GM10266 (cell line): ENCODE measurements around the gene LDLR.

Experiments used
- DNase-seq: peaks from one replicate; pipeline ENCODE4 v3.0.0; 2012; ENCODE audit errors: extremely low spot score
- TF ChIP-seq, protein P1 (sequence below): IDR thresholded peaks from 2 replicates; pipeline ENCODE4 v1.5.1; 2012; ENCODE audit warnings: mild to moderate bottlenecking, low read depth; ENCODE audit not compliant: control insufficient read depth, insufficient read depth; ENCODE audit errors: missing control alignments

The LDLR gene

GRCh38 chr19:11061952-11062351 lies 27.3 kb upstream of the LDLR start:
- DNase-seq, result no peak
- TF ChIP-seq, protein P1, sequence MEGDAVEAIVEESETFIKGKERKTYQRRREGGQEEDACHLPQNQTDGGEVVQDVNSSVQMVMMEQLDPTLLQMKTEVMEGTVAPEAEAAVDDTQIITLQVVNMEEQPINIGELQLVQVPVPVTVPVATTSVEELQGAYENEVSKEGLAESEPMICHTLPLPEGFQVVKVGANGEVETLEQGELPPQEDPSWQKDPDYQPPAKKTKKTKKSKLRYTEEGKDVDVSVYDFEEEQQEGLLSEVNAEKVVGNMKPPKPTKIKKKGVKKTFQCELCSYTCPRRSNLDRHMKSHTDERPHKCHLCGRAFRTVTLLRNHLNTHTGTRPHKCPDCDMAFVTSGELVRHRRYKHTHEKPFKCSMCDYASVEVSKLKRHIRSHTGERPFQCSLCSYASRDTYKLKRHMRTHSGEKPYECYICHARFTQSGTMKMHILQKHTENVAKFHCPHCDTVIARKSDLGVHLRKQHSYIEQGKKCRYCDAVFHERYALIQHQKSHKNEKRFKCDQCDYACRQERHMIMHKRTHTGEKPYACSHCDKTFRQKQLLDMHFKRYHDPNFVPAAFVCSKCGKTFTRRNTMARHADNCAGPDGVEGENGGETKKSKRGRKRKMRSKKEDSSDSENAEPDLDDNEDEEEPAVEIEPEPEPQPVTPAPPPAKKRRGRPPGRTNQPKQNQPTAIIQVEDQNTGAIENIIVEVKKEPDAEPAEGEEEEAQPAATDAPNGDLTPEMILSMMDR, result no peak

- no peak for DNase-seq
- TF ChIP-seq, protein P1, result no peak
Measured at GRCh38 chr19:11063434-11063833, 25.8 kb upstream of the LDLR start.

DNA sequence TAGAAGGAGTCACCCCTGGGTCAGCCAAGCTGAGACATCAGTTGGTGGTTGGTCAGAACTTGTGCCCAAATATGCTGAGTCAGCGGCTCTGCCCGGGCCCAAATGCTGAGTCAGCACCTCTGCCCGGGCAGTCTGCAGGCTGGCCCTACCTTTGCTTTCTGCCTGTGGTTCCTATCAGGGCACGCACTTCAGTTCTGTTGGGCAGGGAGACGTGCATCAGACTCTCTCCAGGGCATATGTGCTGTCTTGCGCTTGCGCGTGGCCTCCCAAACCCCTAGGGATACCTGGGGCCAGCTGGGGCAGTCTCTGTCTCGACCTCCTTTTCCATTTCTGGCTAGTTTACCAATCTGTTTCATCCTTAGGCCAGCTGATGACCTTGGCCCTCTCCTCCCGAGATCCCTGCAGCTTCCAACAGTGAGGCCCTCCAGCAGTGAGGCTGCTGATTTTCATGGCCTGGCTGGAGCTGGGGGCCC lies 24.4 kb upstream of the LDLR start:
- no peak for DNase-seq
- TF ChIP-seq, protein P1, result no peak

GRCh38 chr19:11066326-11066725 lies 22.9 kb upstream of the LDLR start:
- TF ChIP-seq, protein P1, result no peak
- no peak for DNase-seq

DNA sequence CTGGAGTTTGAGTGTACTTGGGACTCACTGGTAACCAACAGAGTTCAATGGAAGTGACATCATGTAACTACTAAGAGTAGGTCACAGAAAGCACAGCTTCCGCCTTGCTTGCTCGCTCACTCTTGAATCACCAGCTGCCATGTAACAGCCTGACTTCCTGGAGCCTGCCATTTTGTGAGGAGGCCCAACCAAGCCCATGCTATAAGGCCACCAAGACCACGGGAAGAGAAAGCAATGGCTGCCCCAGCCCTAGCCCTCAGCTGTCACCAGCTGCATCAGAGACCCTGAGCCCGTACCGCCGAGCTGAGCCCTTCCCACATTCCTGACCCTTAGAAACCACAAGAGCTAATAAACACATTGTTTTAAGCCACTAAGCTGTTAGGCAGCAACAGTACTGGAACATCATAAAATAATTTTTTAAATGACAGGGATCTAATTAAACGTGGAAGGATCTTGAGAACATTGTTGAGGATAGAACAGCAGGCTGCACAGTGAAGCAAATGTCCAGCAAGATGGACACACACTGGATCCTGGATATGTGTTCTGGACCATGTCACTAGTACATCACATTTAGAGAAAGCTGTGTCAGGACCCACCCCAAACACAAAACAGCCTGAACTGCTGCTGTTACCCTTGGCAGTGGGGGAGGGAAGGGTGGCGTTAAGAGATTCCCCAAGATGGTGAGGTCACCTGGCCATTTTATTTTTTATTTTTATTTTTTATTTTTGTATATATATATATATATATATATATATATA lies 21.7 kb upstream of the LDLR start:
- TF ChIP-seq, protein P1, result no peak
- DNase-seq, result no peak

- DNase-seq, result no peak
Measured at GRCh38 chr19:11069561-11069960, 19.7 kb upstream of the LDLR start.

DNA sequence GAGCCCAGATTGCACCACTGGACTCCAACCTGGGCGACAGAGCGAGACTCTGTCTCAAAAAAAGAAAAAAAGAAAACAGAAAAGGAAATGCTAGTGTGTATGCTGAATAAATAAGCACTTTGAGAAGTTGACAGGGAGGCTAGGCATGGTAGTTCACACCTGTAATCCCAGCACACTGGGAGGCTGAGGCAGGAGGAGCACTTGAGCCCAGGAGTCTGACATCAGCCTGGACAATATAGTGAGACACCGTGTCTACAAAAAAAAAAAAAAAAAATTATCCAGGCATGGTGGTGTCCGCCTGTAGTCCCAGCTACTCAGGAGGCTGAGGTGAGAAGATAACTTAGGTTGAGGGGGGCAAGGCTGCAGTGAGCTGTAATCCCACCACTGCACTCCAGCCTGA lies 19.1 kb upstream of the LDLR start:
- DNase-seq, result no peak
- TF ChIP-seq, protein P1, result no peak

More at GRCh38 chr19:11069561-11069960, 19.7 kb upstream of the LDLR start:
- TF ChIP-seq, protein P1, result no peak
